Measurements from ENCODE around the gene UBIAD1. TPM values are rescaled to one million over a fixed set of nuclear protein-coding genes. Genes with fewer than 3 reads are reported as not detected.

The UBIAD1 gene
- total and polyA plus RNA-seq, 2 of the 13 experiments (the other 11 are each of a cell fraction or from before 2014, with no cell fraction given), result 16.9 to 20.4 TPM

DNA sequence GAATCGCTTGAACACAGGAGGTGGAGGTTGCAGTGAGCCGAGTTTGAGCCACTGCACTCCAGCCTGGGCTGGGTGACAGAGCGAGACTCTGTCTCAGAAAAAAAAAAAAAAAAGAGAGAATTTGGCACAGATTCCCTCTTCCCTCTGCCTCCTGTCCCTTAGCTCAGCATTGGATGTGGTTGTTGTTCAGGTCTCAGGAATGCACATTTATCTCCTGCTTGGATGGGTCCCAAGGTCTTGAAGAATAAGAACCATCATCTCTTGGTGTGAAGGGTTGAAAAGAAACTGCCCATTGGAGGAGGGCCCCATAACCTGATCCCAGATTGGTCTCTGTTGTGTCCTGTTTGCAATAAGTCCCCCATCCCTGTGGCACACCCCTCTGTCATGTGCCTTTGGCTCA, 34.9 kb downstream of the UBIAD1 start:
- no peak for FAIRE-seq

More for the DNA sequence above, 34.9 kb downstream of the UBIAD1 start:
- no peak for TF ChIP-seq XBP1 (CRISPR knock-in tag; IDR thresholded peaks at IDR 0.05)
- TF ChIP-seq, protein P1, sequence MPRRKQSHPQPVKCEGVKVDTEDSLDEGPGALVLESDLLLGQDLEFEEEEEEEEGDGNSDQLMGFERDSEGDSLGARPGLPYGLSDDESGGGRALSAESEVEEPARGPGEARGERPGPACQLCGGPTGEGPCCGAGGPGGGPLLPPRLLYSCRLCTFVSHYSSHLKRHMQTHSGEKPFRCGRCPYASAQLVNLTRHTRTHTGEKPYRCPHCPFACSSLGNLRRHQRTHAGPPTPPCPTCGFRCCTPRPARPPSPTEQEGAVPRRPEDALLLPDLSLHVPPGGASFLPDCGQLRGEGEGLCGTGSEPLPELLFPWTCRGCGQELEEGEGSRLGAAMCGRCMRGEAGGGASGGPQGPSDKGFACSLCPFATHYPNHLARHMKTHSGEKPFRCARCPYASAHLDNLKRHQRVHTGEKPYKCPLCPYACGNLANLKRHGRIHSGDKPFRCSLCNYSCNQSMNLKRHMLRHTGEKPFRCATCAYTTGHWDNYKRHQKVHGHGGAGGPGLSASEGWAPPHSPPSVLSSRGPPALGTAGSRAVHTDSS (CRISPR knock-in tag; conservative IDR thresholded peaks at IDR 0.05), result no peak
- TF ChIP-seq NFRKB (IDR thresholded peaks at IDR 0.05), result no peak
- no peak for TF ChIP-seq ZNF12 (CRISPR knock-in tag; IDR thresholded peaks at IDR 0.05)
- TF ChIP-seq HOXA5 (CRISPR knock-in tag; IDR thresholded peaks at IDR 0.05), result no peak
- no peak for TF ChIP-seq U2AF1 (optimal IDR thresholded peaks at IDR 0.05; ENCODE audit: low read depth, low read length)
- TF ChIP-seq SALL2 (CRISPR knock-in tag; IDR thresholded peaks at IDR 0.05), result no peak
- TF ChIP-seq MED13 (CRISPR knock-in tag; IDR thresholded peaks at IDR 0.05), result no peak
- TF ChIP-seq, protein P2, sequence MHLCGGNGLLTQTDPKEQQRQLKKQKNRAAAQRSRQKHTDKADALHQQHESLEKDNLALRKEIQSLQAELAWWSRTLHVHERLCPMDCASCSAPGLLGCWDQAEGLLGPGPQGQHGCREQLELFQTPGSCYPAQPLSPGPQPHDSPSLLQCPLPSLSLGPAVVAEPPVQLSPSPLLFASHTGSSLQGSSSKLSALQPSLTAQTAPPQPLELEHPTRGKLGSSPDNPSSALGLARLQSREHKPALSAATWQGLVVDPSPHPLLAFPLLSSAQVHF (CRISPR knock-in tag; IDR thresholded peaks at IDR 0.05), result no peak
- TF ChIP-seq, protein P3, sequence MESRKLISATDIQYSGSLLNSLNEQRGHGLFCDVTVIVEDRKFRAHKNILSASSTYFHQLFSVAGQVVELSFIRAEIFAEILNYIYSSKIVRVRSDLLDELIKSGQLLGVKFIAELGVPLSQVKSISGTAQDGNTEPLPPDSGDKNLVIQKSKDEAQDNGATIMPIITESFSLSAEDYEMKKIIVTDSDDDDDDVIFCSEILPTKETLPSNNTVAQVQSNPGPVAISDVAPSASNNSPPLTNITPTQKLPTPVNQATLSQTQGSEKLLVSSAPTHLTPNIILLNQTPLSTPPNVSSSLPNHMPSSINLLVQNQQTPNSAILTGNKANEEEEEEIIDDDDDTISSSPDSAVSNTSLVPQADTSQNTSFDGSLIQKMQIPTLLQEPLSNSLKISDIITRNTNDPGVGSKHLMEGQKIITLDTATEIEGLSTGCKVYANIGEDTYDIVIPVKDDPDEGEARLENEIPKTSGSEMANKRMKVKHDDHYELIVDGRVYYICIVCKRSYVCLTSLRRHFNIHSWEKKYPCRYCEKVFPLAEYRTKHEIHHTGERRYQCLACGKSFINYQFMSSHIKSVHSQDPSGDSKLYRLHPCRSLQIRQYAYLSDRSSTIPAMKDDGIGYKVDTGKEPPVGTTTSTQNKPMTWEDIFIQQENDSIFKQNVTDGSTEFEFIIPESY (CRISPR knock-in tag; IDR thresholded peaks at IDR 0.05), result no peak
- no peak for TF ChIP-seq IKZF1 (IDR thresholded peaks at IDR 0.05)
- no peak for TF ChIP-seq PAF1 (CRISPR knock-in tag; IDR thresholded peaks at IDR 0.05)
- TF ChIP-seq NCOR1 (IDR thresholded peaks at IDR 0.05; ENCODE audit: borderline replicate concordance, low read length), result no peak
- no peak for TF ChIP-seq JARID2 (CRISPR knock-in tag; IDR thresholded peaks at IDR 0.05; ENCODE audit: insufficient replicate concordance)
- no peak for TF ChIP-seq PAX8 (CRISPR knock-in tag; IDR thresholded peaks at IDR 0.05; ENCODE audit: borderline replicate concordance)
- no peak for TF ChIP-seq KDM2A (CRISPR knock-in tag; IDR thresholded peaks at IDR 0.05; ENCODE audit: borderline replicate concordance, low read depth)
- TF ChIP-seq NFE2L1 (CRISPR knock-in tag; IDR thresholded peaks at IDR 0.05; ENCODE audit: borderline replicate concordance), result no peak
- TF ChIP-seq ZNF737 (CRISPR knock-in tag; IDR thresholded peaks at IDR 0.05; ENCODE audit: borderline replicate concordance), result no peak
- TF ChIP-seq HDAC6 (IDR thresholded peaks at IDR 0.05; ENCODE audit: low read depth, low read length), result no peak
- TF ChIP-seq, protein P4, sequence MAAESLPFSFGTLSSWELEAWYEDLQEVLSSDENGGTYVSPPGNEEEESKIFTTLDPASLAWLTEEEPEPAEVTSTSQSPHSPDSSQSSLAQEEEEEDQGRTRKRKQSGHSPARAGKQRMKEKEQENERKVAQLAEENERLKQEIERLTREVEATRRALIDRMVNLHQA (CRISPR knock-in tag; IDR thresholded peaks at IDR 0.05), result no peak
- peaks cover 4 to 39% of the 10 kb centered on the region in 2 experiments; a peak in 4 of 5 replicates for H3K27me3 ChIP-seq (ENCODE audit: control insufficient read depth in 1 of 2, insufficient read depth in 2 of 2, low read length in 2 of 2)
- CTCF ChIA-PET (ENCODE audit: low intra/inter-chr PET ratio, low total read pairs), result no interaction called here
- no peaks in the 10 kb centered on the region for H3K36me3 ChIP-seq (replicated peaks in 1 of 2; ENCODE audit: control insufficient read depth in 1 of 2, insufficient read depth in 2 of 2, low read length in 2 of 2)
- no peak for DNase-seq (ENCODE audit: low spot score)
- in situ Hi-C loops (cut with HindIII; ENCODE audit: extremely low pct_ligation_motif_present, low pct_unique_long_range_greater_than_20kb) (no loop called here), intact Hi-C loops (cut with micrococcal nuclease; ENCODE audit: unreplicated experiment) (no loop called here)
- no peak for ATAC-seq
- H3K4me1 ChIP-seq (ENCODE audit: insufficient read depth, low read length), result no peaks in the 10 kb centered on the region
- H3K9ac ChIP-seq (ENCODE audit: insufficient read depth, low read depth, low read length), result no peak overlapping the region
- H2AFZ ChIP-seq (ENCODE audit: low read length), result no peak overlapping the region
- no peak overlapping the region for H3K27ac ChIP-seq (ENCODE audit: extremely low read length, insufficient read depth, low read length)
- no peaks in the 10 kb centered on the region for H4K20me1 ChIP-seq (ENCODE audit: insufficient read depth, low read length)
- H3K4me2 ChIP-seq (ENCODE audit: low read depth, low read length), result no peak overlapping the region
- H3K79me2 ChIP-seq (ENCODE audit: insufficient read depth, low read length), result no peaks in the 10 kb centered on the region
- no peak overlapping the region for H3K4me3 ChIP-seq (replicated peaks in 1 of 3; ENCODE audit: insufficient read depth in 1 of 3, low read depth in 2 of 3, low read length in 3 of 3)
- no TSS peak for BruUV-seq (replicated peaks)
- POLR2A ChIA-PET, result no interaction called here
- no peaks in the 10 kb centered on the region for H3K9me3 ChIP-seq (ENCODE audit: low read length)
- WGBS (ENCODE audit: low lambda C conversion rate), result 35% methylated on average over 3 of the region's 3 CpGs

All from HepG2 (cell line).